Adrenal gland (tissue), 12 donors: ENCODE data around the gene NPAS1. TPM values are rescaled to one million over a fixed set of nuclear protein-coding genes. Genes with fewer than 3 reads are reported as not detected.

Source experiments
- DNase-seq, 7 donors: peaks; one replicate each; pipeline ENCODE4 v3.0.0-alpha.2; 2019 to 2020
- H3K27ac ChIP-seq, 5 donors: fragments of 200-600 bp; sonication (generic) in 4 of 5; 1 replicate in 3 of 5; 2 replicates in 2 of 5; pipeline versions ENCODE4 v1.5.1 to v1.8.0; 2016 to 2020; ENCODE audit warnings: mild to moderate bottlenecking in 1 of 5
- H3K27me3 ChIP-seq: fragments of 200-600 bp; 2 replicates; pipeline ENCODE4 v1.8.0; 2021
- H3K36me3 ChIP-seq, 2 donors: fragments of 200-600 bp; replicated peaks in 1 of 2; 1 replicate in 1 of 2; 2 replicates in 1 of 2; pipeline versions ENCODE4 v1.5.1 to v1.8.0; 2018 to 2022
- H3K4me1 ChIP-seq, 2 donors: fragments of 200-600 bp; replicated peaks in 1 of 2; 1 replicate in 1 of 2; 2 replicates in 1 of 2; pipeline versions ENCODE4 v1.5.1 to v1.8.0; 2018 to 2021
- H3K4me3 ChIP-seq, 4 donors: fragments of 200-600 bp; sonication (generic) in 3 of 4; one replicate each; pipeline ENCODE4 v1.5.1; 2016 to 2018
- H3K9me3 ChIP-seq, 3 donors: fragments of 200-600 bp; sonication (generic) in 1 of 3; replicated peaks in 1 of 3; 1 replicate in 2 of 3; 2 replicates in 1 of 3; pipeline versions ENCODE4 v1.5.1 to v1.8.0; 2016 to 2021
- POLR2A ChIP-seq, 2 donors: fragments of 450-650 bp; IDR thresholded peaks; one replicate each; pipeline ENCODE4 v1.6.1; 2017; ENCODE audit warnings: antibody characterized with exemption in 2 of 2, mild to moderate bottlenecking in 2 of 2, moderate library complexity in 1 of 2
- WGBS, 4 donors: extraction: QIAGEN DNeasy Blood & Tissue Kit in 2 of 4; methylation state at CpG; one replicate each; pipeline versions ENCODE4 v1.1.5 to v1.1.7; 2013 to 2017; 5-methylcytosine and 5-hydroxymethylcytosine counted together
- intact Hi-C, 2 donors: fragments of 100-400 bp; cut with DNase I; formaldehyde crosslinking; loops; one replicate each; pipeline versions ENCODE4 v1.14.1 to v1.15.0; 2022 to 2023
- polyA plus RNA-seq, 3 donors: library from polyadenylated mRNA; stranded (reverse); fragments of 200-250 nt in 2 of 3; fragments of 350-450 nt in 1 of 3; fragmentation: Illumina TruSeq in 1 of 3; extraction: RNeasy Lipid Tissue Mini Kit (QIAGEN cat#74804) in 1 of 3; gene quantifications; one replicate each; pipeline ENCODE4 v1.2.3, GENCODE V29; 2013 to 2014
- total RNA-seq, 9 donors: library from RNA; depleted of rRNA in 4 of 9; stranded (reverse); fragments of >200 nt in 4 of 9; fragments of 120-200 nt in 1 of 9; fragmentation: NEBNext Ultra II Directional in 1 of 9; extraction: Animal tissue kit (Norgen Biotek cat#: 25700) in 1 of 9; gene quantifications; one replicate each; pipeline versions ENCODE4 v1.1.0 to v1.2.4, GENCODE V29; 2013 to 2023
- TF ChIP-seq, protein P1 (sequence below), 6 experiments: fragments of 450-650 bp in 4 of 6; fragments of 200-600 bp in 2 of 6; sonication (generic) in 1 of 6; IDR thresholded peaks; 1 replicate in 5 of 6; 2 replicates in 1 of 6; pipeline versions ENCODE4 v1.5.1 to v1.8.0; 2016 to 2021; ENCODE audit warnings: antibody characterized with exemption in 6 of 6, mild to moderate bottlenecking in 2 of 6, moderate library complexity in 1 of 6
- donor health status: healthy with polysubstance abuse.
- donor health status: Bipolar disorder and iron deficiency.
- donor health status: DM: yes; HTN: yes; CAD: no.
- donor health status: DM: no; HTN: no; CAD: no.
- donor health status: DM: no; HTN: no; CAD: no.
- donor health status: DM: yes; HTN: yes; CAD: no.

The NPAS1 gene
- total and polyA plus RNA-seq, 12 donors: 0.28 to 3.5 (median 0.84) TPM; not detected in 3

- intact Hi-C loops: no loop called here
- no peaks in the 10 kb centered on the region for H3K9me3 ChIP-seq
- peaks cover 0 to 42% of the 10 kb centered on the region in 2 donors for H3K36me3 ChIP-seq
- H3K27ac ChIP-seq: no peak overlapping the region
- DNase-seq: no peak
- no peak for TF ChIP-seq POLR2A (IDR thresholded peaks at IDR 0.05)
- TF ChIP-seq, protein P1, sequence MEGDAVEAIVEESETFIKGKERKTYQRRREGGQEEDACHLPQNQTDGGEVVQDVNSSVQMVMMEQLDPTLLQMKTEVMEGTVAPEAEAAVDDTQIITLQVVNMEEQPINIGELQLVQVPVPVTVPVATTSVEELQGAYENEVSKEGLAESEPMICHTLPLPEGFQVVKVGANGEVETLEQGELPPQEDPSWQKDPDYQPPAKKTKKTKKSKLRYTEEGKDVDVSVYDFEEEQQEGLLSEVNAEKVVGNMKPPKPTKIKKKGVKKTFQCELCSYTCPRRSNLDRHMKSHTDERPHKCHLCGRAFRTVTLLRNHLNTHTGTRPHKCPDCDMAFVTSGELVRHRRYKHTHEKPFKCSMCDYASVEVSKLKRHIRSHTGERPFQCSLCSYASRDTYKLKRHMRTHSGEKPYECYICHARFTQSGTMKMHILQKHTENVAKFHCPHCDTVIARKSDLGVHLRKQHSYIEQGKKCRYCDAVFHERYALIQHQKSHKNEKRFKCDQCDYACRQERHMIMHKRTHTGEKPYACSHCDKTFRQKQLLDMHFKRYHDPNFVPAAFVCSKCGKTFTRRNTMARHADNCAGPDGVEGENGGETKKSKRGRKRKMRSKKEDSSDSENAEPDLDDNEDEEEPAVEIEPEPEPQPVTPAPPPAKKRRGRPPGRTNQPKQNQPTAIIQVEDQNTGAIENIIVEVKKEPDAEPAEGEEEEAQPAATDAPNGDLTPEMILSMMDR (IDR thresholded peaks at IDR 0.05): no peak
- no peak overlapping the region for H3K4me3 ChIP-seq
- H3K4me1 ChIP-seq: no peaks in the 10 kb centered on the region
- 72 to 87% (median 77%) methylated on average over 5 to 6 of the region's 6 CpGs for WGBS, 4 donors
- H3K27me3 ChIP-seq: no peaks in the 10 kb centered on the region
These were observed 44.2 kb downstream of the NPAS1 start for GRCh38 chr19:47063874-47064273.

- intact Hi-C loops: no loop called here
These were observed 45.6 kb downstream of the NPAS1 start for GRCh38 chr19:47065242-47065641.

GRCh38 chr19:47066376-47067214 is 47.0 kb downstream of the NPAS1 start:
- Histone ChIP-seq H3K4me1 (no peaks in the 10 kb centered on the region), H3K9me3 (no peaks in the 10 kb centered on the region), H3K27me3 (no peaks in the 10 kb centered on the region), H3K27ac (no peak overlapping the region), H3K36me3 (peaks cover 0 to 69% of the 10 kb centered on the region in 2 donors), H3K4me3 (no peak overlapping the region)
- intact Hi-C loops: no loop called here
- DNase-seq: no peak
- WGBS, 4 donors: 86 to 93% (median 91%) methylated on average over 18 to 61 of the region's 61 CpGs
- TF ChIP-seq POLR2A (IDR thresholded peaks at IDR 0.05): no peak
- TF ChIP-seq, protein P1 (IDR thresholded peaks at IDR 0.05): no peak

More at GRCh38 chr19:47065242-47065641, 45.6 kb downstream of the NPAS1 start:
- DNase-seq: no peak
- H3K9me3 ChIP-seq: no peaks in the 10 kb centered on the region
- no peak for TF ChIP-seq POLR2A (IDR thresholded peaks at IDR 0.05)
- TF ChIP-seq, protein P1 (IDR thresholded peaks at IDR 0.05): no peak
- 88 to 93% (median 92%) methylated on average over 8 to 11 of the region's 11 CpGs for WGBS, 4 donors
- H3K27ac ChIP-seq: no peak overlapping the region
- H3K4me1 ChIP-seq: no peaks in the 10 kb centered on the region
- peaks cover 0 to 55% of the 10 kb centered on the region in 2 donors for H3K36me3 ChIP-seq
- no peaks in the 10 kb centered on the region for H3K27me3 ChIP-seq
- no peak overlapping the region for H3K4me3 ChIP-seq

- peaks cover 0 to 75% of the 10 kb centered on the region in 2 donors for H3K36me3 ChIP-seq
- no peaks in the 10 kb centered on the region for H3K9me3 ChIP-seq
- H3K4me1 ChIP-seq: no peaks in the 10 kb centered on the region
- H3K4me3 ChIP-seq: no peak overlapping the region
- WGBS, 4 donors: 88 to 94% (median 92%) methylated on average over 20 to 36 of the region's 36 CpGs
- H3K27me3 ChIP-seq: no peaks in the 10 kb centered on the region
- H3K27ac ChIP-seq: no peak overlapping the region
- no peak for DNase-seq
- intact Hi-C loops: no loop called here
- TF ChIP-seq, protein P1 (IDR thresholded peaks at IDR 0.05): no peak
- no peak for TF ChIP-seq POLR2A (IDR thresholded peaks at IDR 0.05)
These were observed 47.7 kb downstream of the NPAS1 start for GRCh38 chr19:47067215-47067847.
